ENCODE results near the gene LRRC61.
"Not testable (repeated sequence)": the region's sequence is repeated elsewhere in the genome, so short reads cannot be mapped to it uniquely, and the experiment has no call there.

The LRRC61 gene

GRCh38 chr7:150383710-150384397 is 60.7 kb downstream of the LRRC61 start:
- no peak for DNase-seq (ENCODE audit: low read depth, low spot score)

GRCh38 chr7:150384406-150385301 is 61.5 kb downstream of the LRRC61 start:
- DNase-seq (ENCODE audit: low read depth, low spot score): no peak

GRCh38 chr7:150385302-150385723 is 62.2 kb downstream of the LRRC61 start:
- no peak for DNase-seq (ENCODE audit: low read depth, low spot score)

- DNase-seq (ENCODE audit: low read depth, low spot score): not testable (repeated sequence)
Observed at GRCh38 chr7:150385884-150386283, 62.7 kb downstream of the LRRC61 start.

Measured in smooth muscle cell of the brain vasculature (primary cell).